A204.1 (cell line): ENCODE data around the gene MS4A4A.

Experiments
- FAIRE-seq: peaks from 2 replicates; lab custom pipeline; 2012; peaks lifted over from hg19 to GRCh38; lab: Jason Lieb, UNC

The MS4A4A gene

GRCh38 chr11:60303661-60304060 is 23.2 kb downstream of the MS4A4A start:
- no peak for FAIRE-seq

- no peak for FAIRE-seq
Observed at GRCh38 chr11:60305906-60306619, 25.6 kb downstream of the MS4A4A start.

- no peak for FAIRE-seq
Observed at GRCh38 chr11:60307507-60308195, 27.2 kb downstream of the MS4A4A start.

- FAIRE-seq = no peak
Observed at GRCh38 chr11:60310407-60310998, 30.0 kb downstream of the MS4A4A start.

- no peak for FAIRE-seq
Observed at GRCh38 chr11:60314635-60315321, 34.3 kb downstream of the MS4A4A start.

- no peak for FAIRE-seq
Observed at GRCh38 chr11:60315871-60316270, 35.4 kb downstream of the MS4A4A start.

GRCh38 chr11:60316317-60316716 is 35.9 kb downstream of the MS4A4A start:
- FAIRE-seq = no peak

- FAIRE-seq = no peak
Observed at GRCh38 chr11:60318726-60319125, 38.3 kb downstream of the MS4A4A start.

GRCh38 chr11:60321051-60321450 is 40.6 kb downstream of the MS4A4A start:
- FAIRE-seq = no peak

- no peak for FAIRE-seq
Observed at GRCh38 chr11:60326955-60327354, 46.5 kb downstream of the MS4A4A start, which contains the start of gene MS4A6E. MS4A6E (plus strand) TSS chr11:60327255; CDS start chr11:60334896, 7,641 bp downstream.

- FAIRE-seq = no peak
Observed at GRCh38 chr11:60328460-60328859, 48.0 kb downstream of the MS4A4A start.

GRCh38 chr11:60332846-60333245 is 52.4 kb downstream of the MS4A4A start:
- FAIRE-seq = no peak

- FAIRE-seq = no peak
Observed at GRCh38 chr11:60334005-60334620, 53.6 kb downstream of the MS4A4A start.

GRCh38 chr11:60336767-60337391 is 56.4 kb downstream of the MS4A4A start:
- no peak for FAIRE-seq

GRCh38 chr11:60338053-60338452 is 57.6 kb downstream of the MS4A4A start:
- no peak for FAIRE-seq

- no peak for FAIRE-seq
Observed at GRCh38 chr11:60339356-60339755, 58.9 kb downstream of the MS4A4A start.

GRCh38 chr11:60343094-60343704 is 62.7 kb downstream of the MS4A4A start:
- FAIRE-seq = no peak

GRCh38 chr11:60344146-60344545 is 63.7 kb downstream of the MS4A4A start:
- FAIRE-seq = no peak

- FAIRE-seq = no peak
Observed at GRCh38 chr11:60345489-60345888, 65.0 kb downstream of the MS4A4A start.

- no peak for FAIRE-seq
Observed at GRCh38 chr11:60347084-60347797, 66.8 kb downstream of the MS4A4A start.

- FAIRE-seq = no peak
Observed at GRCh38 chr11:60348116-60348515, 67.7 kb downstream of the MS4A4A start.
